Endodermal cell (in vitro differentiated cells): ENCODE data around the gene DMRTC2. TPM values are rescaled to one million over a fixed set of nuclear protein-coding genes. Genes with fewer than 3 reads are reported as not detected.

ENCODE experiments used
- DNase-seq: peaks from one replicate; pipeline ENCODE4 v3.0.0-alpha.2; 2017
- H3K27ac ChIP-seq: 2 replicates; pipeline ENCODE4 v1.5.1; 2013; ENCODE audit warnings: mild to moderate bottlenecking, low read depth, low read length, moderate library complexity
- H3K27me3 ChIP-seq: 2 replicates; pipeline ENCODE4 v1.6.1; 2013; ENCODE audit warnings: mild to moderate bottlenecking, low read length, moderate library complexity; ENCODE audit not compliant: insufficient read depth, control insufficient read depth, poor library complexity, severe bottlenecking
- H3K36me3 ChIP-seq: 2 replicates; pipeline ENCODE4 v1.7.0; 2013; ENCODE audit warnings: mild to moderate bottlenecking, low read length, moderate library complexity; ENCODE audit not compliant: control insufficient read depth, insufficient read depth
- H3K4me1 ChIP-seq: one replicate; pipeline ENCODE4 v1.7.0; 2013; ENCODE audit warnings: low read length; ENCODE audit not compliant: control insufficient read depth, insufficient read depth
- H3K4me3 ChIP-seq: 2 replicates; pipeline ENCODE4 v1.5.1; 2013; ENCODE audit warnings: mild to moderate bottlenecking, low read length, moderate library complexity
- H3K9ac ChIP-seq: 2 replicates; pipeline ENCODE4 v1.6.1; 2013; ENCODE audit warnings: mild to moderate bottlenecking, low read length, moderate library complexity; ENCODE audit not compliant: poor library complexity, severe bottlenecking; ENCODE audit errors: extremely low read depth
- H3K9me3 ChIP-seq: 2 replicates; pipeline ENCODE4 v1.6.1; 2013; ENCODE audit warnings: mild to moderate bottlenecking, low read length, moderate library complexity; ENCODE audit not compliant: control insufficient read depth
- H3K27ac Mint-ChIP-seq: 2 replicates; pipeline ENCODE4 v1.8.0; 2020; ENCODE audit warnings: mixed read lengths
- H3K27me3 Mint-ChIP-seq: 2 replicates; pipeline ENCODE4 v1.8.0; 2021; ENCODE audit warnings: mild to moderate bottlenecking, mixed read lengths; ENCODE audit not compliant: insufficient read depth
- H3K36me3 Mint-ChIP-seq: 2 replicates; pipeline ENCODE4 v1.8.0; 2020; ENCODE audit warnings: low read depth, mixed read lengths
- H3K4me1 Mint-ChIP-seq: 2 replicates; pipeline ENCODE4 v1.8.0; 2020; ENCODE audit warnings: mixed read lengths
- H3K4me3 Mint-ChIP-seq: 2 replicates; pipeline ENCODE4 v1.8.0; 2020; ENCODE audit warnings: mild to moderate bottlenecking, moderate library complexity, mixed read lengths
- H3K9me3 Mint-ChIP-seq: 2 replicates; pipeline ENCODE4 v1.8.0; 2020; ENCODE audit warnings: mild to moderate bottlenecking, mixed read lengths
- WGBS, 2 experiments: methylation state at CpG; one replicate each; pipeline versions ENCODE4 v1.1.5 to v1.1.7; 2013; ENCODE audit warnings: missing lambda C conversion rate in 2 of 2, mixed read lengths in 1 of 2; ENCODE audit not compliant: insufficient coverage in 1 of 2, insufficient read length in 1 of 2; 5-methylcytosine and 5-hydroxymethylcytosine counted together
- total RNA-seq, 2 donors: library from RNA; stranded (reverse); fragmentation: NEBNext Ultra II Directional in 1 of 2; extraction: Animal tissue kit (Norgen Biotek cat#: 25700) in 1 of 2; gene quantifications; 2 replicates in 1 of 2; 3 replicates in 1 of 2; pipeline ENCODE4 v1.2.1, GENCODE V29; 2021
- TF ChIP-seq, protein P1 (sequence below): fragments of 200-600 bp; sonication (generic); conservative IDR thresholded peaks from 2 replicates; pipeline ENCODE4 v1.5.0; 2021; ENCODE audit warnings: antibody characterized with exemption, mild to moderate bottlenecking

Gene DMRTC2
- total RNA-seq, 2 donors from 2014 or later: not detected

DNA sequence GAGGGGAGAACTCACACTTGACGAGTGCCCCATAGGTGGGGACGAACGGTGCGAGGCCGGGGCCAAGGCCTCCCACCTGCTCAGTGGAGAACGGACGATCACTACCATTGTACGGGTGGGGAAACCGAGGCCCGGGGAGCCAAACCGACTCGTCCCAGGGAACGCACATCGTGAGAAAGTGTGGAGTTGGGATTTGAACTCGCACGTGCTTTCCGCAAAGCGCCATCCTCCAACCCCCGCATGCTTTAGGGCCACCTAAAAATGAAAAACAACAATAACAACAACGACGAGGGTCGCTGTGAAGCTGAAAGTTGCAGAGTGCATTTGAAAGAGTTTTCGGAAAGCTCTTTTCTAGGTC lies 38.6 kb downstream of the DMRTC2 start:
- Mint-ChIP-seq H3K36me3 (peaks cover 3% of the 10 kb centered on the region), H3K4me3 (peak overlapping the region; percentile 68), H3K27ac (peak overlapping the region; percentile 88), H3K4me1 (peaks cover 28% of the 10 kb centered on the region), H3K27me3 (peaks cover 34% of the 10 kb centered on the region), H3K9me3 (no peaks in the 10 kb centered on the region)
- Histone ChIP-seq H3K9me3 (no peaks in the 10 kb centered on the region), H3K27ac (no peak overlapping the region), H3K36me3 (no peaks in the 10 kb centered on the region), H3K9ac (peak overlapping the region; percentile 61), H3K4me3 (peak overlapping the region; percentile 90), H3K4me1 (no peaks in the 10 kb centered on the region), H3K27me3 (no peaks in the 10 kb centered on the region)
- TF ChIP-seq, protein P1, sequence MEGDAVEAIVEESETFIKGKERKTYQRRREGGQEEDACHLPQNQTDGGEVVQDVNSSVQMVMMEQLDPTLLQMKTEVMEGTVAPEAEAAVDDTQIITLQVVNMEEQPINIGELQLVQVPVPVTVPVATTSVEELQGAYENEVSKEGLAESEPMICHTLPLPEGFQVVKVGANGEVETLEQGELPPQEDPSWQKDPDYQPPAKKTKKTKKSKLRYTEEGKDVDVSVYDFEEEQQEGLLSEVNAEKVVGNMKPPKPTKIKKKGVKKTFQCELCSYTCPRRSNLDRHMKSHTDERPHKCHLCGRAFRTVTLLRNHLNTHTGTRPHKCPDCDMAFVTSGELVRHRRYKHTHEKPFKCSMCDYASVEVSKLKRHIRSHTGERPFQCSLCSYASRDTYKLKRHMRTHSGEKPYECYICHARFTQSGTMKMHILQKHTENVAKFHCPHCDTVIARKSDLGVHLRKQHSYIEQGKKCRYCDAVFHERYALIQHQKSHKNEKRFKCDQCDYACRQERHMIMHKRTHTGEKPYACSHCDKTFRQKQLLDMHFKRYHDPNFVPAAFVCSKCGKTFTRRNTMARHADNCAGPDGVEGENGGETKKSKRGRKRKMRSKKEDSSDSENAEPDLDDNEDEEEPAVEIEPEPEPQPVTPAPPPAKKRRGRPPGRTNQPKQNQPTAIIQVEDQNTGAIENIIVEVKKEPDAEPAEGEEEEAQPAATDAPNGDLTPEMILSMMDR: no peak
- WGBS, 2 experiments: 3 to 14% methylated on average over 4 to 23 of the region's 23 CpGs
- DNase-seq: no peak

DNA sequence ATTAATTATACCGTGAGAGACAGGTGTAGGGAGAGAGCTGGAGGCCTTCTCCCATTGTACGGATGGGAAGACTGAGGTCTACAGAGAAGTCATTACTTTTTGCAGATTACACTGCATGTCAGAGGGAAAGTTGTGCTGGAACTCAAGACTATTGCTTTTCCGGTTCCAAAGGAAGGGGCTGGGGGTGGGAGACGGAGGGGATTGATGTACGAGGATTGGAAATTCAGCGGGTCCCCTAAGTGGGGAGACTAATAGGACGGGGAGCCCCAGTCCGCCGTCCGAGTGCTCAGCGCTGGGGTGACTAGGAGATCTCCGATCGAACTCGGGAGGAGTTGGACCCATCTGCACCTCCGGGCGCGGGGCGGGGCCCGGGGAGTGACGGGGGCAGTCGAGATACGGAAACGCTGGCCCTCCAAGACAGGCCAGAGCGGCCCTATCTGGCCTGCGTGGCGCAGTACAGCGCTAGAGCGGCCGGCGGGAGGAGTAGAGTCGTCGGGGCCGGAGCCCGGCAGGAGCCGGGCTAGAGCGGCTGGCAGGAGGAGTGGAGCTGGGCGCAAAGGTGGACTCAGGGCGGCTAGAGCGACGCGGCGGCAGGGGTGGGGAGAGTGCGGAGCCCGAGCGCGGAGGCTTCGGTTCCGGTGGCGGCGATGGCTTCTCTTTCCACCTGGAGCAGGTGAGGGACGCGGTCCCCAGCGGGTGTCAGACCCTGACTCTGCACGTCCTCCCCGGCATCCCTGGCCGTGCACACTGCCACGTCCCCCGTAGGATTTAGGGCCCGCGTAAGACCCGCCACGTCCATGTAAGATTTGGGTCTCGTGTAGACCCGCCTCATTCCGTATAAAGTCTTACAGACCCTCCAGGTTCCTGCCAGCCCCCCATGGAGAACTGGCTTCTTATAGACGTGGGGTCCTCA lies 39.2 kb downstream of the DMRTC2 start:
- Histone ChIP-seq H3K27ac (no peak overlapping the region), H3K27me3 (no peaks in the 10 kb centered on the region), H3K4me3 (peak overlapping the region; percentile 90), H3K9ac (peak overlapping the region; percentile 68), H3K9me3 (no peaks in the 10 kb centered on the region), H3K36me3 (peaks cover 3% of the 10 kb centered on the region), H3K4me1 (no peaks in the 10 kb centered on the region)
- Mint-ChIP-seq H3K9me3 (no peaks in the 10 kb centered on the region), H3K4me1 (peaks cover 30% of the 10 kb centered on the region), H3K27me3 (peaks cover 29% of the 10 kb centered on the region), H3K36me3 (peaks cover 7% of the 10 kb centered on the region), H3K27ac (peak overlapping the region; percentile 88), H3K4me3 (peak overlapping the region; percentile 68)
- peak; percentile 98 for DNase-seq
- TF ChIP-seq, protein P1: no peak
- WGBS, 2 experiments: 0% methylated on average over 50 to 66 of the region's 66 CpGs

DNA sequence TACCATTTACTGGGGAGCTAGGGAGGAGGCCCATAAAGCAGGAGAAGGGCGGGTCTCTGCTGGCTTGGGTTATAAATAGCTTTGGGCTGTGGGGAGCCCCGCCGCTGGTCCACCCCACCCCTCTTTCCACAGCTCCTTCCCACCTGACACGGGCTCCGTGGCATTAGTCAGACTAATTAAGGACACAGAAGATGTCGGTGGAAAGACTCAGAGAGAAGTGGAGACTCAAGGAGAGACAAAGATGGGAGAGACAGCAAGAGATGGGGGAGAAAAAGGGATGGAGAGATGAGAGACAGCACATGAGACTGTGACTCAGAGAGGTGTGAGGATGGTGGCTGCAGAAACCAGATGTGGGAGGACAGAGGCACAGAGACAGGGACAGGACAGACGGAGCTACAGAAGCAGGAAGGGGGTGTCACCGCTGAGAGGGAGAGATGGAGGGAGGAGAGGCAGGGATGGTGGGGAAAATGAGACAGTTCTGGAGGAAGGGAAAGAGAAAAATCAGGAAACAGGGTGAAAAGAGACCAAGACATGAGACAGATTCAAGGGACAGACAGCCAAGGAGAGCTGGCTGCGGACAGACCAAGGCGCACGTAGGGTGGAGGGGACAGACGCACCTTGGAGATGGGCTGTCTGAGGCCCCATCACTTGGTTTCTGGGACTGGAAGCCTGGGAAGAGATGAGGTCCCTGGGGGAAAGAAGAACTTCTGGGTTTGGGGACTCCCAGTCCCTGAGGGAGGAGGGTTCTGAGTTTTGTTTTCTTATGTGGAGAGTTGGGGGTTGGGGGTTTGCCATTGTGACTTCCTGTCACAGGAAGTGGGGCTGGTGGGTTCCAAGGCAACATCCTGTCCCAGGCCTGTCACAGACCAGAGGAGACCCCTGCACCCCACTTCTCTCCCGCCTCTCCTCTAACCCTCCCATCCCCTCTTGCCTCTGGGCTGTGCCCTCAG lies 42.2 kb downstream of the DMRTC2 start:
- peaks cover 6% of the 10 kb centered on the region for H3K27me3 Mint-ChIP-seq
- no peak overlapping the region for H3K27ac ChIP-seq
- no peaks in the 10 kb centered on the region for H3K27me3 ChIP-seq
- peaks cover 18% of the 10 kb centered on the region for H3K36me3 ChIP-seq
- H3K4me3 Mint-ChIP-seq: peak overlapping the region; percentile 24
- no peak overlapping the region for H3K4me3 ChIP-seq
- H3K9me3 Mint-ChIP-seq: no peaks in the 10 kb centered on the region
- H3K4me1 Mint-ChIP-seq: peaks cover 30% of the 10 kb centered on the region
- TF ChIP-seq, protein P1: no peak
- WGBS, 2 experiments: 83 to 92% methylated on average over 7 to 13 of the region's 13 CpGs
- peak overlapping the region; percentile 63 for H3K27ac Mint-ChIP-seq
- DNase-seq: no peak
- H3K9ac ChIP-seq: no peak overlapping the region
- no peaks in the 10 kb centered on the region for H3K4me1 ChIP-seq
- H3K36me3 Mint-ChIP-seq: peaks cover 21% of the 10 kb centered on the region
- H3K9me3 ChIP-seq: no peaks in the 10 kb centered on the region
